A549 (cell line): Measurements from ENCODE around the gene KCNQ5. TPM values are rescaled to one million over a fixed set of nuclear protein-coding genes. Genes with fewer than 3 reads are reported as not detected.
"Not testable (repeated sequence)": the region's sequence is repeated elsewhere in the genome, so short reads cannot be mapped to it uniquely, and the experiment has no call there.

Source experiments
- ATAC-seq, 2 experiments: fragments of 200-7000 bp in 1 of 2; fragments of >200 bp in 1 of 2; cut with Nextera tagmentation in 1 of 2; cut with Tn5 transposase in 1 of 2; 3 replicates each; pipeline versions ENCODE4 v1.8.0 to v1.9.1; 2018 to 2020; ENCODE audit warnings: mild to moderate bottlenecking in 1 of 2, moderate library complexity in 1 of 2
- CTCF ChIA-PET: fragments of 300-600 bp; sonication (Branson Sonifier 250); formaldehyde crosslinking; extraction: SDS; loops from one replicate; lab custom pipeline; 2021; ENCODE audit warnings: antibody characterized with exemption, inconsistent platforms; lab: Yijun Ruan, JAX
- POLR2A ChIA-PET: fragments of 350-600 bp; formaldehyde crosslinking; extraction: SDS; loops from one replicate; lab custom pipeline; 2021; ENCODE audit warnings: antibody characterized with exemption, inconsistent platforms; lab: Yijun Ruan, JAX
- DNase-seq, 2 experiments: peaks; one replicate each; pipeline versions ENCODE4 v3.0.0 to v3.0.0-alpha.2; 2011 to 2016; ENCODE audit warnings: low read depth in 1 of 2, low spot score in 1 of 2
- FAIRE-seq: peaks from 2 replicates; lab custom pipeline; 2011; peaks lifted over from hg19 to GRCh38; lab: Jason Lieb, UNC
- H3K27ac ChIP-seq, 2 experiments: fragments of >200 bp; sonication (Bioruptor Twin); formaldehyde crosslinking; 3 replicates each; pipeline ENCODE4 v1.5.1; 2016 to 2017
- H3K4me1 ChIP-seq: fragments of >200 bp; sonication (Bioruptor Twin); formaldehyde crosslinking; 3 replicates; pipeline ENCODE4 v1.6.1; 2016
- H3K4me2 ChIP-seq: fragments of >200 bp; sonication (Bioruptor Twin); formaldehyde crosslinking; 3 replicates; pipeline ENCODE4 v1.6.1; 2016
- H3K4me3 ChIP-seq: fragments of >200 bp; sonication (Bioruptor Twin); formaldehyde crosslinking; 3 replicates; pipeline ENCODE4 v1.5.1; 2016
- H3K9me3 ChIP-seq: fragments of >200 bp; sonication (Bioruptor Twin); formaldehyde crosslinking; 3 replicates; pipeline ENCODE4 v1.6.1; 2016
- CBX8 ChIP-seq: fragments of 200-600 bp; sonication (generic); IDR thresholded peaks from 2 replicates; pipeline ENCODE4 v1.6.1; 2016
- CTCF ChIP-seq: fragments of >200 bp; sonication (Bioruptor Twin); formaldehyde crosslinking; IDR thresholded peaks from 3 replicates; pipeline ENCODE4 v1.5.1; 2016
- E2F6 ChIP-seq: IDR thresholded peaks from 2 replicates; pipeline ENCODE4 v1.6.1; 2012; ENCODE audit warnings: low read depth, borderline replicate concordance
- EP300 ChIP-seq, 2 experiments: fragments of >200 bp; sonication (Bioruptor Twin); formaldehyde crosslinking; IDR thresholded peaks; 2 replicates in 1 of 2; 3 replicates in 1 of 2; pipeline ENCODE4 v1.6.1; 2016 to 2017
- HES2 ChIP-seq: fragments of >200 bp; sonication (Bioruptor Twin); formaldehyde crosslinking; IDR thresholded peaks from 2 replicates; pipeline ENCODE4 v1.6.1; 2016
- HMGXB4 ChIP-seq: fragments of 250-450 bp; sonication (Bioruptor Pico); IDR thresholded peaks from 2 replicates; pipeline ENCODE4 v1.5.0; 2021; ENCODE audit warnings: mild to moderate bottlenecking, moderate library complexity, borderline replicate concordance
- HOXB13 ChIP-seq: fragments of 250-450 bp; sonication (Bioruptor Pico); IDR thresholded peaks from 2 replicates; pipeline ENCODE4 v1.5.0; 2020; ENCODE audit warnings: low read depth, mild to moderate bottlenecking, moderate library complexity
- NFE2L2 ChIP-seq: fragments of 150-350 bp; conservative IDR thresholded peaks from 2 replicates; pipeline ENCODE4 v1.6.1; 2014; ENCODE audit warnings: low read length
- PBX3 ChIP-seq: IDR thresholded peaks from 2 replicates; pipeline ENCODE4 v1.6.1; 2012
- PHF8 ChIP-seq: fragments of 200-600 bp; sonication (generic); IDR thresholded peaks from 2 replicates; pipeline ENCODE4 v1.6.1; 2016; ENCODE audit warnings: low read depth, mild to moderate bottlenecking, antibody characterized with exemption, moderate library complexity, borderline replicate concordance
- POLR2AphosphoS2 ChIP-seq: conservative IDR thresholded peaks from 2 replicates; pipeline ENCODE4 v1.6.1; 2012; ENCODE audit warnings: low read length, improper control_type of control experiment, inconsistent platforms
- RAD21 ChIP-seq, 2 experiments: fragments of >200 bp in 1 of 2; sonication (Bioruptor Twin) in 1 of 2; formaldehyde crosslinking in 1 of 2; IDR thresholded peaks in 1 of 2; conservative IDR thresholded peaks in 1 of 2; 2 replicates in 1 of 2; 3 replicates in 1 of 2; pipeline ENCODE4 v1.6.1; 2012 to 2018; ENCODE audit warnings: inconsistent platforms in 1 of 2
- RARB ChIP-seq: fragments of 250-450 bp; sonication (Bioruptor Pico); IDR thresholded peaks from 2 replicates; pipeline ENCODE4 v1.8.0; 2021; ENCODE audit warnings: mild to moderate bottlenecking, moderate library complexity
- SMC3 ChIP-seq: fragments of >200 bp; sonication (Bioruptor Twin); formaldehyde crosslinking; IDR thresholded peaks from 3 replicates; pipeline ENCODE4 v1.6.1; 2018; ENCODE audit warnings: inconsistent platforms
- TFCP2L1 ChIP-seq: fragments of 250-450 bp; sonication (Bioruptor Pico); IDR thresholded peaks from 2 replicates; pipeline ENCODE4 v1.5.0; 2021; ENCODE audit warnings: mild to moderate bottlenecking
- TP53 ChIP-seq: fragments of 250-450 bp; sonication (Bioruptor Pico); IDR thresholded peaks from 2 replicates; pipeline ENCODE4 v1.5.0; 2021; ENCODE audit warnings: mild to moderate bottlenecking, moderate library complexity
- USF2 ChIP-seq: fragments of 450-650 bp; IDR thresholded peaks from 2 replicates; pipeline ENCODE4 v1.6.1; 2014; ENCODE audit warnings: antibody characterized with exemption
- ZNF302 ChIP-seq: fragments of 250-450 bp; sonication (Bioruptor Pico); IDR thresholded peaks from 2 replicates; pipeline ENCODE4 v1.9.0; 2021; ENCODE audit warnings: inconsistent platforms, mild to moderate bottlenecking, moderate library complexity
- ZSCAN20 ChIP-seq: fragments of 250-450 bp; sonication (Bioruptor Pico); IDR thresholded peaks from 2 replicates; pipeline ENCODE4 v1.8.0; 2022; ENCODE audit warnings: mild to moderate bottlenecking, moderate library complexity
- WGBS: methylation state at CpG from one replicate; pipeline ENCODE4 v1.1.6; 2017; ENCODE audit errors: missing lambda C conversion rate; 5-methylcytosine and 5-hydroxymethylcytosine counted together
- polyA plus RNA-seq, 4 experiments: library from polyadenylated mRNA; depleted of rRNA in 3 of 4; stranded (reverse); fragments of >200 nt; fragmentation: RNase III in 1 of 4; extraction: RNeasy Plus Mini Kit Qiagen cat#74134 plus additional on column Dnase treatment in 1 of 4; gene quantifications; 2 replicates in 3 of 4; 3 replicates in 1 of 4; pipeline ENCODE4 v1.2.3, GENCODE V29; 2011 to 2017

The KCNQ5 gene
- polyA plus RNA-seq, 2 of the 4 experiments (the other 2 are of a cell fraction): 1.2 to 1.3 TPM

GRCh38 chr6:73233048-73233447 is 611.2 kb downstream of the KCNQ5 start:
- Histone ChIP-seq H3K4me3 (no peak overlapping the region), H3K4me1 (peaks cover 29% of the 10 kb centered on the region), H3K27ac (peak overlapping the region in 1 of 2 experiments; percentile 22; a peak in 1 of 6 replicates), H3K9me3 (no peaks in the 10 kb centered on the region), H3K4me2 (no peak overlapping the region)
- no peak for FAIRE-seq
- no peak for DNase-seq
- ATAC-seq: no peak
- WGBS: 76% methylated on average over 6 of the region's 6 CpGs
- ChIA-PET POLR2A (no interaction called here), CTCF (no interaction called here)
- TF ChIP-seq PHF8 (no peak), TFCP2L1 (CRISPR knock-in tag) (no peak), CBX8 (no peak), SMC3 (no peak), EP300 (IDR thresholded peaks at IDR 0.05) (no peak), USF2 (no peak), POLR2AphosphoS2 (no peak), E2F6 (no peak), TP53 (CRISPR knock-in tag) (no peak), CTCF (no peak), RARB (CRISPR knock-in tag) (no peak), ZSCAN20 (CRISPR knock-in tag) (no peak), RAD21 (conservative IDR thresholded peaks at IDR 0.05 in 1 of 2, IDR thresholded peaks at IDR 0.05 in 1 of 2) (no peak), HES2 (no peak), ZNF302 (CRISPR knock-in tag) (no peak), NFE2L2 (no peak), PBX3 (no peak), HMGXB4 (CRISPR knock-in tag) (no peak), HOXB13 (no peak)

GRCh38 chr6:73233971-73234370 is 612.1 kb downstream of the KCNQ5 start:
- H3K4me3 ChIP-seq, H3K9me3 ChIP-seq, DNase-seq, POLR2A ChIA-PET, ATAC-seq, FAIRE-seq, CTCF ChIA-PET: not testable (repeated sequence)
- Histone ChIP-seq H3K27ac (peak overlapping the region in 1 of 2 experiments; percentile 57; a peak in 1 of 6 replicates), H3K4me1 (peaks cover 29% of the 10 kb centered on the region), H3K4me2 (peak overlapping the region; percentile 38; the same call in 1 of the 3 replicates)
- WGBS: 17% methylated on average over 3 of the region's 3 CpGs
